ENCODE data around the gene PKNOX2.

PKNOX2 gene

DNA sequence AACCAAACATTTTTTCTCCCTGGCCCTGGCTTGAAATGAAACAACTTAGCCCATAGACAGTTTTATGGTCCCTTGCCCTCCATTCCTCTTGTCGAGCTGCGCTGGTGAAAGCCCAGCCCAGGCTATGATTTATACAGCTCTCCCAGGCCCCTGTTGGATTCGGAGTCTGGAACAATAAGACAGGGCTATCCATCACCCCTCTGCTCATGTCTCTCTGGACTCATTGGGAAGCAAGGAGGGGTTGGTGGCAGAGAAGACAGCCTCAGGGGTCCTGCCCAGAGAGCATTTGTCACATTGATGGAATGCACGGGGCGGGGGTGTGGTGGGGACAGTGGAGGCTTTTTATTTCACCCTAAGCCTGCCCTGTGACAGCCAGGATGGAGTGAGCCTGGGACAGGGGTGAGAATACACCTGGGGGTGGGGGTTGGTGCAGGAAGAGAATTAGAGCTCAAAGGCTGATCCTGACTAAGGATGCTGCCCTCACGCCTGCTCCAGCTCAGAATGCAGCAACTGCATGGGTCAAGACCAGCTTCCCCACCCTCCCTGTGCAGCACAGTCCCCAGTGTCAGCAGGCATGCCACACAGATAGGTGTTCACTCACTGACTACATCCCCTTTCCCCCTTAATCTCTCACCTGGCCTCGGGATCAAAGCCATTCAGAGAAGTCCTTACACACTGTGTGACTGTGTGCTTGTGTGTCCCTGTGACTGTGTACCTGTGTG lies 10.0 kb upstream of the PKNOX2 start:
- no peak for DNase-seq (ENCODE audit: low read depth)

DNA sequence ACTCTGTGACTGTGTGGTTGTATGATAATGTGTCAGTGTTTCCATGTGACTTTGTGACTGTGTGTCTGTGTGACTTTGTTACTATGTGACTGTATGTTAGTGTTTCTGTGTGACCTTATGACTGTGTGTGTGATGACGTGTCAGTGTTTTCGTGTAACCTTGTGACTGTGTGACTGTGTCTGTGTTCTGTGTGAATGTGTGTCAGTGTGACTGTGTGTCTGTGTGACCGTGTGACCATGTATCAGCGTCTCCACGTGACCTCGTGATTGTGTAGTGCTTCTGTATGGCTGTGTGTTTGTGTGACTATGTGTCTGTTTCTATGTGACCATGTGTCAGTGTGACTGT lies 9.5 kb upstream of the PKNOX2 start:
- no peak for DNase-seq (ENCODE audit: low read depth)

DNA sequence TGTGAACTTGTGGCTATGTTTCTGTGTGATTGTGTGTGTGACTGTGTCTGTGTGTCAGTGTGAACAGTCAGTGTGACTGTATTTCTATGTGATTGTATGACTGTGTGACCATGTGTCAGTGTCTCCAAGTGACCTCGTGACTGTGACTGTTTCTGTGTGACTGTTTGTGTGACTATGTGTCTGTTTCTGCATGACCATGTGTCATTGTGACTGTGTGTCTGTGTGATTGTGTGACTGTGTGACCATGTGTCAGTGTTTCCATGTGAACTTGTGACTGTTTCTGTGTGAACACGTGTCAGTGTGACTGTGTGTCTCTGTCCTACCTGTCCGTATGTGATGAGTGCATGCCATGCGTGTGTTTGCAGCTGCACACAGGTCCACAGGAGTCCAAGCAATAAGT lies 8.8 kb upstream of the PKNOX2 start:
- no peak for DNase-seq (ENCODE audit: low read depth)

DNA sequence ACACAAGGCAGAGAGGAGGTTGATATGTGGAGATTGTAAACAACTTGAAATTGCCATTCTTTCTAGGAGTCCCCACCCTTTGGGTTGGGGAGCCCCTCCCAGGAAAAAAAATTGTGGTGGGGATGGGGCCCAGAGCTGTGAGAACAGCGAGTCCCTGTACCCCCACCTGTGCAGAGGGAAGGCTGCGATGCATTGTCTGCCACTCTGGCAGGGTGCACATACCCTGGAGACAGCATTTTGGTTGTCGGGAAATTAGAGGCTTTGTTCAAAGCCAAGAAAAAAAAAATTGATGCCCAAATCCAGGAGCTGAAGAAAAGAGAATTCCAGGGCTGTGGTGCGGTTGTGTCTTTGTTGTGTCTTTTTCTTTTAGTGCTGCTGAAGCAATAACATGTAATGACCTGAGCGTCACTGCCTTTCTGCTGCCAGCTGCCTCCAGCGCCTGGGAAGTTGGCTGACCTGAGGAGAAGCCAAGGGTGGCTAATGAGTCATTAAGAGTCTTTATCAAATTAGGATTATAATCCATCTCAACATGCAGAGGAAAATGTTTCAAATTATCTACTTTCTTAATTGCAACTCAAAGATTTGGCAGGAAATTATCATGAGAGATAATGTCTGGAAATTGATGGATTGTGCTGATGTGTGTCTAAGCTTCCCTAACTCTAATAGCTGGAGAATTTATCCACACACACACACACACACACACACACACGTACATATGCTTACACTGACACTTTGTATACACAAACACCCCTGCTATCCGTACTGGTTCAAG lies 8.0 kb upstream of the PKNOX2 start:
- DNase-seq (ENCODE audit: low read depth) = no peak

DNA sequence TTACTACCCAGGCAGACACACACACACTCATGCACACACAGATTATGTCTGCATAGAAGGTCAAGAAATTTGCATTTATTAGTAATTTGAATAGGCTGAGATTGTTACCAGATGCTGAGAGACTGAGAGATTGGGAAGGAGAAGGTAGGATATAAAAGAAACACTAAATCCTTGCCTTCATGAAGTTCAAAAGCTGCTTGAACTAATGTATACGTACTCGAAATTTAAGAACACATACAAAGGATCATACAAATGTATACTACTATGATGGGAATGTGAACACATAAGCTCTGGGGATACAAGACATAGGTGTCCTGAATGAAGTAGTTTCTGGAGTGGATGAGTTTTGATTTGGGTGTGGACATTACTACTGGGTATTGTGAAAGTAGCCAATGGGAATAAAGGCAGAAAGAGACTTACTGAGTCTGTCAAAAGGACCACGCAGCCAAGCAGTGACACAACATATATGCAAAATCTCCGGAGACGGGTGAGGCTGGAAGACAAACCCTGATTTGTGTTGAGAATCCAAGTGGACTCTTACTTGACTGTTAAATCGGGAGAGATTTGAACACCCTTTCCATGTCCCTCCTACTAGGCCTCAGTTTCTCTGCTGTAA lies 7.3 kb upstream of the PKNOX2 start:
- no peak for DNase-seq (ENCODE audit: low read depth)

DNA sequence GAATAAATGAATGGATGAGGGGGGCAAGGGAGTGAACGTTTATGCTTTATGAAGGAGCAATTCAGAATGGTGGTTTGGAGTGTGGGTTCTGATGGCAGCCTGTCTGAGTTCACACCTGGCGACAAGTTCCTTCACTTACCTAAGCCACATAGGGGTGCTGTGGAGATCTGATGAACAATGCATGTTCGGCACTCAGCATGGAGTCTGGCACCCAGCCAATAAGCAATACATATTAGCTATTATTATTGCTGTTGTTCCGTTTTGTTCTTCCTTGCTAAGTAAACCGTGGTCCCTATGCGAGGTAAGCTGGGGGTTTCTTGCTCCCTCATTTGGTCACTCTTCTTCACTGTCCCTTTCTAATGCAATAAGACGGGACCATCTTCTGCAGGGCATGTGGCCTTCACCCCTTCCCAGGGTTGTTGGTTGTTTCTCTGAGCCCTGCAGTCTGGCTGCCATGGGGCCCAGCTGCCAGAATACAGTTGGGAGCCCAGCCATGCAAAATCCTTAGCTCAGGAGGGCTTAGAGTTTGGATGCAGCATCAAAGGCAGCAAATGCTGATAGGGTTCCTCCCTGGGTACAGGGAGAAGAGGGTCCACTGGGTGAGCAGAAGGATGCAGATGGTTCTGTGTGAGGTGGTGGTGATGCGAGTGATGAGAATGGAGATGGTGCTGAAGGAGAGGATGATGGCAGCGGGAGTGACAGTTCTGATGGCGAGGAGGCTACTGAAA lies 6.4 kb upstream of the PKNOX2 start:
- no peak for DNase-seq (ENCODE audit: low read depth)

DNA sequence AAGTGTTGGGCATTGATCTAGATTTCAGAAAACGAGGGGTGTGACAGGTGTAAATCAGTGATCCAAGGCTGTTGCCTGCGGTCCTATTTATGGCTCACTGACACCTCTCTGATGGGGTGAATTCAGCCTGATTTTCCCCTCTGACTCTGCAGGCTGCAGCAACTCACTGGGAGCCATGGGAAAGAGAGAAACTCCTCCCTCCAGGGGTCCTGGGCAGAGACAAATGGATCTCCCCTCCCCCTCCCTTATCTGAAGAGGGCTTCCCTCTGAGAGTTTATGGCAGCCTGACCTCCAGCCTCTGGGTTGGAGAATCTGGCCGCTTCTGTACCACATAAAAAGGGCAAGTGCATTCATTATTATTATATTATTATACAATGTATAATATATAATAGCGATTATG lies 1.8 kb upstream of the PKNOX2 start:
- DNase-seq (ENCODE audit: low read depth) = no peak

DNA sequence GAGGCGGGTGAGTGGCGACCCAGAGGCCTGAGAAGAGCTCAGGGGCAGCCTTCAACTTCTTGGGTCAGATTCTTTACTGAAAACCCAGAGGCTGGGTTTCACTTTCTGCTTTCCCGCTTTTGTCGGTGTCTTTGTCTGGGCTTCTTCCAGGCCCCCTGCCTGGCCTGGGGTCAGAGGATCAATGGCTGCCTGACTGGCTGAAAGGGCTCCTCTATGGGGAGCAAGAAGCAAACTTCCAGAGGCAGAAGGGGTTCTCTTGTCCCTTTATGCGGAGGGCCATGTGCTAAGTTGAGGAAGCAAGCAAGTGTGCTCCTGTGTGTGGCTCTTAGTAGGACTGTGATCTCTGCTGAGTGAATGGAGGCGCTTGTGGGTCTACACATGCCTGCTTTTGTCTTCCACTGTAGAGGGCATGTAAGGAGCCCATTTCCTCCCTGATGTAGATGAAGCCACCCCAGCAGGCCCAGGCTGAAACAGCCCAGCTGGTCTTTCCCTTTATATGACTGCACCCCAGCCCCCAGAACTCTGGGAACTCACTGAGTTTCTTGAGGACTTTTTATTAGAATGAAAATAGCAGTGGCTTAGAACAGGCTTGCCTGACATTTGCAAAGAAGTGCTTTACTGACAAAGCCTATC lies 1.0 kb upstream of the PKNOX2 start:
- no peak for DNase-seq (ENCODE audit: low read depth)

DNA sequence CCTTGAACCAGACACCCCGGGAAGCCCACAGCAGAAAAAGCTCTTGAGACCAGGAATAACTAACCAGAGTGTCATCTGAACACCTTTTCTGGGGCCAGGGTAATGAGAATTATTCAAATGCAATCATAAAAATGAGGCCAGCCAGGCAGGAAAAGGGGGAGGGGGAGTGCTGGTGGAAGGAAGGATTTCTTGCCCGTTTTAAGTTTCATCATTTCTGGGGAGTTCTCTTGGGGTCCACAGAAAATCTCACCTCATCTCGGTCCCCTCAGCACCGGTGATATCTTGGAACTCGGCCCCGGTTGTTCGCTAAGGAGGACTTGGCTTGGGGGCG lies 495 bp upstream of the PKNOX2 start:
- no peak for DNase-seq (ENCODE audit: low read depth)

DNA sequence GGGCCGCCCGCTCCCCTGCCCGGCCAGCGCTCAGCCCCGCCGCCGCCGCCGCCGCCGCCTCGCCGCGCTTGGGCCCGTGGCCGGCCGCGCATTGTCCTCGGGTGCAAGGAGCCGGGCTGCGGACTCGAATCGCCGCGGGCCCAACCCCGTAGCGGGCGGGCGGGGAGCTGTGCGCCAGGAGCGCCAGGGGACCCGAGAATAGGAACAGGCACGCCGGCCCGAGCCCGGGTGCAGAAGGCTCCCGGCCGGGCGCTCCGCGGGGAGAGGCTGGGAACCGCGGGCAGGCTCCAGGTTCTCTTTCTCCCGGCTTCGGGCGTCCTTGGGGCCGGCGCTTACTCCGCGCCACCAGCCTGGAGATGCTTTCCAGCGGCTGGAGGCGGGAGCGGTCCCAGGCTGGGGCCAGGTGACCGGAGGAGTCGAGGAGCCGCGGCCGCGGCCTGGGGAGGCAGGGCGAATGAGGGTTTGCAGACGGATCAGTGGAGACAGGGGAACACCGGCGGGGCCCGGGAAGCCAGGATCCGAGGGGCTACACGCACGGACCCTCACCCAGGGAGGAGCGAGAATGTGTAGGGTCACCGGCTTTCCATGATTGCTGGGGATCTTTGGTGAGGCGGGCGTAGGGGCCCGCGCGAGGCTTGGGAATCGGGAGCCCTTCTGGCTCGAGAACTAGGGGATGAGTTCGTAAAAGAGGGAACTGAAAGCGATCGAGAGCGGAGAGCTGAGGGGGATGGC lies 726 bp downstream of the PKNOX2 start:
- DNase-seq (ENCODE audit: low read depth) = no peak

DNA sequence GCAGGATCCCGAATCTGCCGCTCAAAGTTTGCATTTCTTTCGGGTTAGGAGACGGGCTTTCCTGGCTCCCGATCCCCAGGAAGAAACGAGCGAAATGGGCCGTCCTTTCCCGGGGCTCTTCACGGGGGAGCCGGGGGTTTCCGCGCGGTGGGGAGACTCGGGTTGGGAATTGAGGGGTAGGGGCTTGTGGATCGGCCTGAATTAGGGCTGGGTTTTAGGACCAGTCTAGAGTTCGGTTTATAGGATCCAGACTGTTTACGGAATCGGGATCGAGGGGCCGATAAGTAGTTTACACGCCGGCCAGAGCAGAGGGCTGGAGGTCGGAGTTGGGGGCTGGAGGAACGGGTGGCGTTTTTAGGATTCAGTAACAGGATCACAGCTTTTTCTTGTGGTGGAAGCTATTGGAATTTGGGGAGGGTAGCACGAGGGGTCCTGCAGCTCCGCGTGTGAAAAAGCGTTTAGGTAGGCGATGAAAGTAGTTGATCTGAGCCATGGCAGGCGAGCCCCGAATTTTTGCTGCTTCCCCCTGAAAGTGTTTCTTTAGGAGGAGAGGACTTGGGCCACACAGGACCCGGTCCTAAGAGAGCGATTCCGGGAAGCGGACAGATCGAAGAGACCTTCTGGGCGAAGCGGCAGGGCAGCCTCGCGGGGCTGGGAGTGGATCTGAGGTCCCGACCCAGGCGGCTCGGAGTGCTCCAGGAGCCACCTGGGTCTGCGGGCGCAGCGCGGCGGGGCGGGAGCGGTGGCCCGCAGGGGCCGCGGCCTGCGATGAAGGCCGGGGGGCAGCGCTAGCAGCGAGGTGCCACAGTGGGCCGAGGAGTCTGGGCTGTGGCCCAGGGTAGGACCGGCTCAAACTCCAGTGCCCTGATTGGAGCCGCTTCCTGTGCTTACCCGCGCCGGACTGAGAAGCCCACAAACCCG lies 1.6 kb downstream of the PKNOX2 start:
- DNase-seq (ENCODE audit: low read depth) = no peak

DNA sequence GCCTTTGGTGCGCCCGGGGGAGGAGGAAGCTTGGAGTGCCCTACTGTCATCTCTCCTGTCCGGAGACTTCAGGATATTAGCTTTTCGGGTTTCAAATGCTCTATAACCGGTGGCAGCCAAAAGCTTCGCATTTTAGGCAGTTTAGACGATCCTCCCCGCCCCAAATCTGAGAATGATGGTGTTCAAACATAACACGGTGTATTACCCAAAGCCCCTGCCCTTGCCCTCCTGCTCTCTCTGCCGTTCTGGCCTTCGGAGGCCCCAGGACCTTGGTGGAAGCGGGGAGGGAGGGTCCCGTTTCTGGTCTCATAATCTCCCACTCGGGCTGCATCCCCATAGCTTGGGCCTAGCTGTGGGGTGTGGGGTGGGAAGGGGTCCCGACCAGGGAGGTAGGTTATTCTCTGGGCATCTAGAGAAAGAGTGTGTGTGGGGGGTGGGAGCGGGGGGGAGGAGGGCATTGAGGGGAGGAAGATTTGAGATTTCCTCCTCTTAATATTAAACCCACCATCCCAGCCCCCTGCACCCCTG lies 2.3 kb downstream of the PKNOX2 start:
- DNase-seq (ENCODE audit: low read depth) = no peak

DNA sequence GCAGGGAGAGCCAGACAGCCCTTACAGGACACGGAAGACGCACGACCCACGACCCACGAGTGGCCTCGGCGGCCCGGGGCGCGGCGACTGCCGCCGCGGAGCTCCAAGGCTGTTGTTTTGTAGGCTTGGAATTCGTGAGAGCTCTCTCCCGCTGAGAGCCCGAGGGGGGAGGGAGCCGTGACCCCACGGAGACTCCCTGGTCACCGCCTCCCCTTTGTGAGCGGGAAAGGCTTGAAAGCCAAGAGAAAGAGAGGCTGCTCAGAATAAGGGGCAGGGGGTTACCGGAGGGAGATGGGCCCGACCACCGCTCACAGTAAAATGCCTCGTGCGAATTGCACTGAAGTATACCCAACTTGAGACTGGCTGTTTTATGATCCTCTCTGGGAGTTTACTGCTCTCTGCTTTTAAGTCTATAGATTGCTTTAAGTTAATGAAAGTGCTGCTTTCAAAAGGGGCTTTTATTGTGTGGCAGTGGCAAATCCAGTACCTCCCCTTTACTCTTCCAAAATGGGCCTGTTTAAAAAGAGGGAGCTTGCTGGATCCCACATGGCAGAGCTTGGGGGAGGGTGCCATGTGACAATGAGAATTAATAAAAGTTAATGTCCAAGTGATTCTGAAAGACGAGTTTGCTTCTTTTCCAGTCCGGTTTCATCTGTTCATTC lies 2.9 kb downstream of the PKNOX2 start:
- no peak for DNase-seq (ENCODE audit: low read depth)

DNA sequence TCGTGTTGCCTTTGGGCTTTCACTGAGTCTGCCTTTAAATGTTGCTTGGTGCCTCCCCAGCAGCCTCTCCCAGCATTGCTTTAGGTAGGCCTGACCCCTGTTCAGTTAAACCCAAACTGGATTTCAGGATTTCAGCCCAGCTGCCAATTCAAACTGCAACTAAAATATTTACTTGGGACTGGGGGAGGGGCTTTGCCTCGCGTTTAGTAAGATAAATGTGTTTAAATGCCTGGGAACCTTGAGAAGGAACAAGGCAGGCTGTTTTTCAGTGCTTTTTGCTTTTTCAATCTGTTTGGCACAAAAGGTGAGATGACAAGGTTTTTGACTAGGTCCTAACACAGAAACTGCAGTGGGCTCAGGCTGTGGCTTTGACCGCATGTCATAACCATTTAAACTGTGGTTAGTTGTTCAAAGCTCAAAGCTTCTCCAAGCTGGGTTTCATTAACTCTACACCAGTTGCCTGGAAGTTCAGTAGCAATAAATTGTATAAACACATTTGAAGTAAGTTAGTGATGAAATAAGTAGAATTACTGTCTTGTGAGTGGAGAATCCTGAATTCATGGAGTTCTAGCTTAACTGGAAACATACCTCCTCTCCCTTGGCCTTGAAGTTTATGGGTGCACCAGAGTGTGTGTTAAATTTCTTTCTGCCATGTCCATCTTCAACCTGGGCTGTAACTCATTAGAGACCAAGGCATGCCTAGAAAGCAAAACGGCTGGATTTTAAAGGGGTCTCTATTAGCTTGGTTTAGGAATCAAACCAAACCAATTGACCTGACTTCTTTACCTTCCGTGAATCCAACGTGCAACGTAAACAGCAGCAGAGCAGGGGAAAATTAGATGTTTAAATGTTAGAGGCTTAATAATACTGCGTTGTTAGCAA lies 3.6 kb downstream of the PKNOX2 start:
- no peak for DNase-seq (ENCODE audit: low read depth)

DNA sequence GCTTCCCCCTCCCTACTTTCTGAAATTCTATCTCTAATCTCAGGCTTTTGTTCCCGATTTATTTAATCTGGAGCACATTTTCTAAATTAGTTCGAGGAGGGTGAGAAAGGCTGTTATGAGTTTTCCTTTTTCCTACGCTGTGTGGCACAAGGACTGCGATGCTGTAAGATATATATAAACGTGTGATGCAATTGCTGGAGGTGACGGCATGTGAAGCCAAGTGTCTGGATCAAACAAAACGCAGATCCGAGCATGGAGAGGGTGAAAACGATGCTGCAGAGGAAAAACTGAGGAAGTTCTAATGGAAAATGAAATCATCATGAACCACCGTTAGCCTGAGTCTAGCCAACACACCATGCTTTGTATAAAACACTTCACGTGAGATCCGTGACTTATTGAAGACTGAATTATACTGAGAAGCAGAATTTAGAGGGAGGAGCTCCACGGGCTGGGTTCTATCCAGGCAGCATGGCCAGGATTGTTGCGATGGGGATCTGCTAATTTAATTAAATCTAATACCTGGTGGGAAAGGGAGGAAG lies 4.4 kb downstream of the PKNOX2 start:
- DNase-seq (ENCODE audit: low read depth) = no peak

DNA sequence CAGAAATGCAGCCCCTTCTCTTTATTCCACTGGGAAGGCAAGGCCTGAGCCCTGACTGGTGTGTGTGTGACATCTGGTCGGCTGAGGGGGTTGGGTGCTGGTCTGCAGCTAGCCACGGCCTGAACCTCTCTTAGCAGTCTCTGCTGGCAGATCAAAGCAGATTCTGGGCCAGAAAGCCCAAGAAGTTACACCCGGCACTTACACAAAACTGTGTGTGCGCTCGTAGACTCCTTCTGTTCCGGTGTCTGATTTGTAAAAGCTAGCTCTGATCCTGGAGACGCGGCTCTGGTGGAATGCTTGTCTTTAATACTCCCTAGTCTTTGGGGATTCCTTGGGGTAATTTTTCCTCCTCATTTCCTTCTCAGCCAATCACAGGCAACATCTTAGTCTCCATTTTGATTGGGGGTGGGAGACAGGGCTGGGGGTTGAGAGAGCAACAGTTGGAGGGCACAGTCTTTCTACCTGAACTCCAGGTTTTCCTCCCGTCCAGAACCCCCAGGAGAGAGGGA lies 5.5 kb downstream of the PKNOX2 start:
- DNase-seq (ENCODE audit: low read depth) = no peak

DNA sequence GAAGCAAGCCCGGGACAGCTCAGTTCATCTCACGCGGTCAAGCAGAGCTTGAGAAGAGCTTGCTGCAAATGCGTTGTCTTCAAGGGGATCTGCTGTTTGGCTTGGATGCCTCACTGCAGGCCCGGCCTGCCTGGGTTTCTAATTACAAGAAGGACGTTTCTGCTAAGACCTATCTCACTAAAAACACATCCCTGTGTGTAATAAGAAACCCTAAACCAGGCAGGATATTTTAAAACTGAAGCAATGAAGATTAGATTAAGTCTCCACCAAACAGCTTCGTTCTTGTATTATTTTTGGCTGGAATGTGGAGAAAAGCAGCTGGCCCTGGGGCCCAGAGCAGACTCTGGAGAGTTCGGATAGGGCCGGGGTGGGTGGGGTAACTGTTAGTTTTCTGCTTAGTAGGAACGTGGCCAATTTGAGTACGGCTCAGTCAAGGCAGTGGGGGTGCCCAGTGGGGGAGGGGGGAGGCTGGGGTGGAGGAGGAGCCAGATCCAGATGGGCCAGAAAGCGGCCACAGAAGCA lies 6.0 kb downstream of the PKNOX2 start:
- DNase-seq (ENCODE audit: low read depth) = no peak

DNA sequence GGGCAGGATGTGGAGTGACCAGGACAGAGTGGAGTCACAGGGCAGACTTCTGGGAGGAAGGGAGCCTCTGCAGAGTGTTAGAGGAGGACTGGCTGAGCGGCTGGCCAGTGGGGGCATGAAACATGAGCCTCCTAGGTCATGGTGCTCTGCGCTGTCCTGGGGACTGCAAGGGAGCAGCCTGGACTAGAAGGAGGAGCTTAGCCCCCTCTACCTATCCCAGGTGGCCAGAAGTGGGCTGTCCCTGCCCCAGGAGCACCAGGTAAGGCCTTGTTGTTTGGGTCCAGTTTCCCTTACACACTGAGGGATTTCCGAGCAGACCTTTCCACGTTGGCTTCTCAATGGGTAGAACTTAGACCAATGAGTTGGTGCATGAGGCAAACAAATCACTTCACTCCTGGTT lies 7.4 kb downstream of the PKNOX2 start:
- no peak for DNase-seq (ENCODE audit: low read depth)

Measured in T follicular helper cell (primary cell).